WI38 (cell line): Measurements from ENCODE around the gene QRICH2.

Experiments
- H3K4me3 ChIP-seq: 2 replicates; pipeline ENCODE4 v1.5.1; 2011; ENCODE audit warnings: low read depth, mild to moderate bottlenecking, control low read depth, low read length
- CTCF ChIP-seq: IDR thresholded peaks from 2 replicates; pipeline ENCODE4 v1.5.1; 2012; ENCODE audit warnings: low read depth, mild to moderate bottlenecking, control low read depth, low read length

Gene QRICH2

GRCh38 chr17:76243826-76244679 lies 64.0 kb downstream of the QRICH2 start:
- no peak overlapping the region for H3K4me3 ChIP-seq
- TF ChIP-seq CTCF = no peak

- TF ChIP-seq CTCF = no peak
- no peak overlapping the region; the same call in 1 of the 2 replicates for H3K4me3 ChIP-seq
These were observed 66.3 kb downstream of the QRICH2 start for GRCh38 chr17:76241691-76242255.

- H3K4me3 ChIP-seq = peak overlapping the region; percentile 62
- no peak for TF ChIP-seq CTCF
These were observed 66.9 kb downstream of the QRICH2 start for GRCh38 chr17:76241204-76241538.

GRCh38 chr17:76240461-76241203 lies 67.4 kb downstream of the QRICH2 start, which contains the start of gene RNF157:
RNF157 (minus strand) TSS chr17:76240493; CDS start chr17:76240240, 253 bp downstream.
- no peak for TF ChIP-seq CTCF
- peak within 1 kb of the TSS; percentile 62 for H3K4me3 ChIP-seq

- peak overlapping the region; percentile 46 for H3K4me3 ChIP-seq
- TF ChIP-seq CTCF = no peak
These were observed 68.4 kb downstream of the QRICH2 start for GRCh38 chr17:76239538-76240274.

- H3K4me3 ChIP-seq = no peak overlapping the region
These were observed 69.1 kb downstream of the QRICH2 start for GRCh38 chr17:76238847-76239537.

More at GRCh38 chr17:76238847-76239537, 69.1 kb downstream of the QRICH2 start:
- no peak for TF ChIP-seq CTCF
